CD4-positive, CD25-positive, alpha-beta regulatory T cell (primary cell): ENCODE results near the gene TEX51. TPM values are rescaled to one million over a fixed set of nuclear protein-coding genes. Genes with fewer than 3 reads are reported as not detected.

ENCODE experiments used
- ATAC-seq, 2 donors: fragments of 150-1000 bp; cut with Tn5 transposase; one replicate each; pipeline ENCODE4 v1.10.0; 2021; ENCODE audit warnings: low read depth in 2 of 2, moderate number of reproducible peaks in 2 of 2, moderate library complexity in 1 of 2
- DNase-seq, 3 donors: peaks; one replicate each; pipeline versions ENCODE4 v3.0.0 to v3.0.0-alpha.2; 2012 to 2022; ENCODE audit warnings: mixed read lengths in 1 of 3
- H3K27ac ChIP-seq: one replicate; pipeline ENCODE4 v1.7.0; 2013; ENCODE audit warnings: mild to moderate bottlenecking, low read length; ENCODE audit not compliant: insufficient read depth, poor library complexity, severe bottlenecking
- H3K27me3 ChIP-seq: one replicate; pipeline ENCODE4 v1.7.0; 2013; ENCODE audit warnings: low read length; ENCODE audit not compliant: control insufficient read depth, insufficient read depth
- H3K36me3 ChIP-seq: one replicate; pipeline ENCODE4 v1.7.0; 2013; ENCODE audit warnings: mild to moderate bottlenecking, low read length, moderate library complexity; ENCODE audit not compliant: control insufficient read depth, insufficient read depth
- H3K4me1 ChIP-seq: 2 replicates; pipeline ENCODE4 v1.7.0; 2013; ENCODE audit warnings: mild to moderate bottlenecking, low read length; ENCODE audit not compliant: insufficient read depth, control insufficient read depth, poor library complexity, severe bottlenecking
- H3K4me3 ChIP-seq: one replicate; pipeline ENCODE4 v1.7.0; 2013; ENCODE audit warnings: low read depth, mild to moderate bottlenecking, low read length, moderate library complexity
- H3K9me3 ChIP-seq, 2 experiments: 1 replicate in 1 of 2; 2 replicates in 1 of 2; pipeline ENCODE4 v1.7.0; 2013; ENCODE audit warnings: low read length in 2 of 2, mild to moderate bottlenecking in 1 of 2, moderate library complexity in 1 of 2; ENCODE audit not compliant: control insufficient read depth in 2 of 2
- H3K27ac Mint-ChIP-seq, 3 donors: one replicate each; pipeline ENCODE4 v1.8.0; 2020 to 2022; ENCODE audit warnings: mild to moderate bottlenecking in 3 of 3, mixed read lengths in 3 of 3, moderate library complexity in 2 of 3
- H3K27me3 Mint-ChIP-seq: one replicate; pipeline ENCODE4 v1.8.0; 2022; ENCODE audit warnings: mild to moderate bottlenecking, mixed read lengths
- H3K36me3 Mint-ChIP-seq: one replicate; pipeline ENCODE4 v1.8.0; 2020; ENCODE audit warnings: mixed read lengths
- H3K4me1 Mint-ChIP-seq, 4 donors: one replicate each; pipeline ENCODE4 v1.8.0; 2020 to 2022; ENCODE audit warnings: mixed read lengths in 4 of 4, mild to moderate bottlenecking in 1 of 4
- H3K4me3 Mint-ChIP-seq, 4 donors: one replicate each; pipeline ENCODE4 v1.8.0; 2020 to 2022; ENCODE audit warnings: mild to moderate bottlenecking in 4 of 4, mixed read lengths in 4 of 4, moderate library complexity in 3 of 4
- H3K9me3 Mint-ChIP-seq, 7 donors: one replicate each; pipeline ENCODE4 v1.8.0; 2020 to 2022; ENCODE audit warnings: mixed read lengths in 7 of 7, mild to moderate bottlenecking in 3 of 7, moderate library complexity in 2 of 7
- polyA plus RNA-seq, 4 donors: library from polyadenylated mRNA; unstranded; fragments of 300-500 nt; fragmentation: Illumina TruSeq; gene quantifications; one replicate each; pipeline ENCODE4 v1.2.3, GENCODE V29; 2021
- total RNA-seq: library from RNA; stranded (reverse); gene quantifications from one replicate; pipeline ENCODE4 v1.2.3, GENCODE V29; 2022

Gene TEX51
- total and polyA plus RNA-seq, 5 donors from 2014 or later: not detected

DNA sequence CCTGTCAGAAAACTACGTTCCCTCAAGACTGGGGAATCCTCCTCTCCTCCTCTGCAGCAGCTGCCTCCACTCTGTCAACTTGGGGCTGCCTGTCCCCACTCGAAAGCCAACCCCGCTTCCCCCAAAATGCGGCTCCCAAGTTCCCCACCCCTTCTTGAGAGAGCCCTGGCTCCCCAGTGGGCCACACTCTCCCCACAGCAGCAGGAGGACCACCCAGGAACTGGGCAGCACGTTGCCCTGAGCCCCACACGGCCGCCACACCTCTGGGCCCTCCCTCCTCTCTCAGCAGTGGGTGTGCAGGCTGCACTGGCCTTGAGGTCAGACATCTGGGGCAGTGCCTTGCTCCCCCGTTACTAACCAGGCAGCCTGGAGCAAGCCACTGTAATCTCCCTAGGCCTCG, 9.6 kb upstream of the TEX51 start:
- Mint-ChIP-seq H3K9me3 (no peaks in the 10 kb centered on the region), H3K27ac (no peak overlapping the region), H3K36me3 (no peaks in the 10 kb centered on the region), H3K27me3 (peaks cover 4% of the 10 kb centered on the region), H3K4me3 (no peak overlapping the region), H3K4me1 (peaks cover 0 to 8% (median 5%) of the 10 kb centered on the region in 4 donors)
- Histone ChIP-seq H3K4me1 (no peaks in the 10 kb centered on the region), H3K27ac (no peak overlapping the region), H3K9me3 (no peaks in the 10 kb centered on the region), H3K4me3 (no peak overlapping the region), H3K27me3 (no peaks in the 10 kb centered on the region), H3K36me3 (no peaks in the 10 kb centered on the region)
- ATAC-seq (no peak), DNase-seq (no peak)

- Mint-ChIP-seq H3K4me3 (no peak overlapping the region), H3K27me3 (peaks cover 4% of the 10 kb centered on the region), H3K9me3 (no peaks in the 10 kb centered on the region), H3K4me1 (peaks cover 0 to 8% (median 5%) of the 10 kb centered on the region in 4 donors), H3K36me3 (no peaks in the 10 kb centered on the region), H3K27ac (no peak overlapping the region)
- H3K36me3 ChIP-seq: no peaks in the 10 kb centered on the region
- no peaks in the 10 kb centered on the region for H3K27me3 ChIP-seq
- H3K27ac ChIP-seq: no peak overlapping the region
- DNase-seq: no peak
- no peak for ATAC-seq
- H3K9me3 ChIP-seq: no peaks in the 10 kb centered on the region
- H3K4me3 ChIP-seq: no peak overlapping the region
- H3K4me1 ChIP-seq: no peaks in the 10 kb centered on the region
Observed at GRCh38 chr2:126889496-126890135, 9.1 kb upstream of the TEX51 start.

DNA sequence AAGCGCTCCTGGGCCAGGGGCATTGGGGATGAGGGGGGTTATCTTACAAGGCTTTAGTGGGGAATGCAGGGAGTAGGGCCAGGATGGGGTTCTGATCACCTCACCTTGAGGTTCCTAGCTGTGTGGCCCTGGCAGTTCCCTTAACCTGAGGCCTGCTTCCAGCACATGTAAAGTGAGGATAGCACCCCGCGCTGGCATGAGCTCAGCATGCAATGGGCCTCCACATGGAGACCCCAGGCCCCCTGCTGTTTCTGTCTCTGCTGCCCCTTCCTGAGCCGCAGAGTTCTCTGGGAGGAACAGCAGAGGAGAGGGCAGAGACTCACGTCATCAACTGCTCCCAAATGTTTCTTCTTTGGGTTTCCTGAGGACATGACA, 8.6 kb upstream of the TEX51 start:
- no peak for ATAC-seq
- Mint-ChIP-seq H3K36me3 (no peaks in the 10 kb centered on the region), H3K9me3 (no peaks in the 10 kb centered on the region), H3K27me3 (peaks cover 4% of the 10 kb centered on the region), H3K4me3 (no peak overlapping the region), H3K4me1 (peaks cover 0 to 8% (median 5%) of the 10 kb centered on the region in 4 donors), H3K27ac (no peak overlapping the region)
- no peaks in the 10 kb centered on the region for H3K27me3 ChIP-seq
- no peaks in the 10 kb centered on the region for H3K4me1 ChIP-seq
- no peak overlapping the region for H3K4me3 ChIP-seq
- no peak for DNase-seq
- H3K27ac ChIP-seq: no peak overlapping the region
- no peaks in the 10 kb centered on the region for H3K36me3 ChIP-seq
- no peaks in the 10 kb centered on the region for H3K9me3 ChIP-seq

DNA sequence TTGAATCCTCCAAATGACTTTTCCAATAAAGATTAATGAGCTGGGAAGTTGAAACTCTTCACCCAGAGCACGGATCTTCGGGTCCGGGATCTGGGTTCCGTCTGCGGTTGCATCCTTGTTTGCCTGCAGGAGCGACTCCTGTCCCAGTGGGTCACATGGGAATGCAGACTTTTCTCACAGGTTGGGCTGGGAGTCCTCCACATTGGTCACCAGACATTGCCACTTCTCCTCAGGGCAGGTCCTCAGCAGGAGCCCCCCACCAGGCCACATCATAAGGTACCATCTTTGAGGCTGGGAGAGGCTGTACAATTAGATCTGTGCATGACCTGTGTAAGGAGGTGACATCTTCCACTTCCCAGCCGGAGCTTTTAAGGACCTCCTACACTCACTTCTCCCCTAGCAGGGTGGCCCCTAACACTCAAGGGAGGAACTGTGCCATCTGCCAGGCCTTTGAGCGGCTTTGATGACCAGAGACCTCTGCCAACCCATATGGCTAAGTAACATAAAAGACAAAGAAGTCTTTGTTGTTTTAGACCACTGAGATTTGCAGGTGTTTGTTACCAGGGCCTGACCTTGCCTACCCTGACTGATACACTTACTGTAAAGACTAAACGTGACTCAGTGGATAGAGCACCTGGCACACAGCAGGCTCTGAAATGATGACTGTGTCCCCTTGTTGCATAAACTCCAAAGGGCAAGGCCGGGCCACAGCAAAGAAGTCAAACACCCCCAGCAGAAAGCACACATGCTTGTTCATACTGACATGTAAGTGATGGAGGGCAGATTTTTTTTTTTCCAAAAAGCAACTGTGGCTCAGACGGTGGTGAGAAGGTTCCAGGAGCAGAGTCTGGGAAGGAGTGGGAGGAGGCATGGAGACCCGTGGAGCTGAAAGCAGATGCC, 7.9 kb upstream of the TEX51 start:
- peaks cover 0 to 8% (median 5%) of the 10 kb centered on the region in 4 donors for H3K4me1 Mint-ChIP-seq
- H3K4me1 ChIP-seq: no peaks in the 10 kb centered on the region

GRCh38 chr2:126891681-126892500, 6.8 kb upstream of the TEX51 start:
- H3K36me3 Mint-ChIP-seq: no peaks in the 10 kb centered on the region
- Histone ChIP-seq H3K36me3 (no peaks in the 10 kb centered on the region), H3K27ac (no peak overlapping the region), H3K27me3 (no peaks in the 10 kb centered on the region), H3K4me3 (no peak overlapping the region), H3K9me3 (no peaks in the 10 kb centered on the region), H3K4me1 (no peaks in the 10 kb centered on the region)
- DNase-seq (no peak), ATAC-seq (no peak)
- peaks cover 0 to 2% (median 1%) of the 10 kb centered on the region in 4 donors for H3K4me1 Mint-ChIP-seq
- H3K4me3 Mint-ChIP-seq: no peak overlapping the region
- peaks cover 4% of the 10 kb centered on the region for H3K27me3 Mint-ChIP-seq
- H3K9me3 Mint-ChIP-seq: peaks cover 0 to under 1% (median 0%) of the 10 kb centered on the region in 7 donors
- no peak overlapping the region for H3K27ac Mint-ChIP-seq

More for the DNA sequence above, 7.9 kb upstream of the TEX51 start:
- no peaks in the 10 kb centered on the region for H3K9me3 ChIP-seq
- no peaks in the 10 kb centered on the region for H3K9me3 Mint-ChIP-seq
- H3K27me3 ChIP-seq: no peaks in the 10 kb centered on the region
- no peaks in the 10 kb centered on the region for H3K36me3 Mint-ChIP-seq
- peaks cover 4% of the 10 kb centered on the region for H3K27me3 Mint-ChIP-seq
- DNase-seq: no peak
- no peaks in the 10 kb centered on the region for H3K36me3 ChIP-seq
- no peak overlapping the region for H3K4me3 ChIP-seq
- H3K27ac ChIP-seq: no peak overlapping the region
- no peak overlapping the region for H3K4me3 Mint-ChIP-seq
- no peak for ATAC-seq
- H3K27ac Mint-ChIP-seq: no peak overlapping the region

GRCh38 chr2:126893153-126893552, 5.5 kb upstream of the TEX51 start:
- H3K27me3 ChIP-seq: no peaks in the 10 kb centered on the region
- peaks cover 4% of the 10 kb centered on the region for H3K27me3 Mint-ChIP-seq
- no peak overlapping the region for H3K4me3 ChIP-seq

DNA sequence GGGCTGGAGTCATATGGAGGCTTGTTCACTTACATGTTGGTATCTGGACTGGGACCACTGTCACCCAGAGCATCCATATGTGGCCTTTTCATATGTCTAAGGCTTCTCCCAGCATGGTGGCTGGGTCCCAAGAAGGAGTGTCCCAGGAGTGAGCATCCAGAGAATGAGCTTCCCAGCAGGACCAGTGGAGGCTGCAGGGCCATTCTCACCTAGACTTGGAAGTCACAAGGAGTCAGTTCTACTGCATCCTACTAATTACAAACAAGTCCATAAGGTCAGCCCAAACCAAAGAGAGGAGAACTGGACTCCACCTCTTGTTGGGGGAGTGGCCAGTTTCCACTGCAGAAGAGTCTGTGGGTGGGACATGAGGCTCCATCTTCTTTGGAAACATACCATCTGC, 5.1 kb upstream of the TEX51 start:
- Histone ChIP-seq H3K27me3 (no peaks in the 10 kb centered on the region), H3K36me3 (no peaks in the 10 kb centered on the region), H3K27ac (no peak overlapping the region), H3K9me3 (no peaks in the 10 kb centered on the region), H3K4me1 (no peaks in the 10 kb centered on the region), H3K4me3 (no peak overlapping the region)
- no peak overlapping the region for H3K4me3 Mint-ChIP-seq
- peaks cover 4% of the 10 kb centered on the region for H3K27me3 Mint-ChIP-seq
- no peaks in the 10 kb centered on the region for H3K4me1 Mint-ChIP-seq
- H3K27ac Mint-ChIP-seq: no peak overlapping the region
- H3K36me3 Mint-ChIP-seq: no peaks in the 10 kb centered on the region
- no peak for DNase-seq
- no peak for ATAC-seq
- peaks cover 0 to 3% (median 0%) of the 10 kb centered on the region in 7 donors for H3K9me3 Mint-ChIP-seq

More at GRCh38 chr2:126893153-126893552, 5.5 kb upstream of the TEX51 start:
- H3K4me1 Mint-ChIP-seq: no peaks in the 10 kb centered on the region
- no peaks in the 10 kb centered on the region for H3K9me3 ChIP-seq
- DNase-seq (no peak), ATAC-seq (no peak)
- no peak overlapping the region for H3K27ac Mint-ChIP-seq
- H3K36me3 Mint-ChIP-seq: no peaks in the 10 kb centered on the region
- H3K4me3 Mint-ChIP-seq: no peak overlapping the region
- H3K4me1 ChIP-seq: no peaks in the 10 kb centered on the region
- no peak overlapping the region for H3K27ac ChIP-seq
- H3K36me3 ChIP-seq: no peaks in the 10 kb centered on the region
- peaks cover 0 to 3% (median 0%) of the 10 kb centered on the region in 7 donors for H3K9me3 Mint-ChIP-seq
